CD4-positive, alpha-beta T cell treated with Interleukin-15 for 1 hour (primary cell): ENCODE measurements around the gene MBTPS1.

ENCODE experiments used
- DNase-seq: peaks from one replicate; pipeline ENCODE4 v3.0.0-alpha.2; 2020

Gene MBTPS1

DNA sequence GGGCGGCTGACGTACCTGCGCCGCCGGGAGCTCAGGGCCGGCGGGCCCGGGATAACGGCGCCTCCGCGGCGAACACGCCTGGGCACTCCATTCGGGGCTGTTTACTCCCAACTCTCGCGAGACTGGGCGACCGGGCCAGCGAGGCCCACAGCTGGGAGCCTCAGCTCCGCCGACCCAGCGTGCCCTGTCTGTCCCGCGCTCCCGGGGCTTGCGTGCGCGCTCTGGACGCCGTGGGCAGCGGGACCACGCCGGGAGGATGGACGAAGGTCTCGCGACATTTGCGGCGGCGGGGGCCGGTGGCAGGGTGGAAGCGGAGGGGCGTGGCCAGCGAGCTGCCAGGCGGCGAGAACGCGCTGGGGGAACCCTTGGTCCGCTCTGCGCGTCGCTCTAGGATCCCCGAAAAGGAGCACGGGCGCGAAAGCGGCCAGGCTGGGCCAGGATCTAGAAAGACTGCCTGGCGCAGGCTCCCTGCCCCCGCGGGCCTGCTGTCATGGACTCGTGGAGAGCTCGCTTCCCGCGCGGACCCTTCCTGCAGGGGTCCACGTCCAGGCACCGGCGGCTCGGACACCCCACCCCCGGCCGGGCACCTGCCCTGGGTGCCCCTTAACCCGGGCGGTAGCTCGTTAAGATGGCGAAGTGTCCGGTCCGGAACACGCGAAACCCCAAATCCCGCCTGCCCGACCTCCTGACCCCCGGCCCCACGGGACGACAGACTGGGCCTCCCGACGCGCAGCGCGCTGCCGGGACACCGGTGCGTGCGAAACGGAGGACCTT, at the start of gene MBTPS1:
TSS of gene MBTPS1 (minus strand) at position 223 of the 774 bp plus-strand sequence. CDS start 15,159 bp downstream, outside the sequence.
- peak; percentile 99 for DNase-seq

DNA sequence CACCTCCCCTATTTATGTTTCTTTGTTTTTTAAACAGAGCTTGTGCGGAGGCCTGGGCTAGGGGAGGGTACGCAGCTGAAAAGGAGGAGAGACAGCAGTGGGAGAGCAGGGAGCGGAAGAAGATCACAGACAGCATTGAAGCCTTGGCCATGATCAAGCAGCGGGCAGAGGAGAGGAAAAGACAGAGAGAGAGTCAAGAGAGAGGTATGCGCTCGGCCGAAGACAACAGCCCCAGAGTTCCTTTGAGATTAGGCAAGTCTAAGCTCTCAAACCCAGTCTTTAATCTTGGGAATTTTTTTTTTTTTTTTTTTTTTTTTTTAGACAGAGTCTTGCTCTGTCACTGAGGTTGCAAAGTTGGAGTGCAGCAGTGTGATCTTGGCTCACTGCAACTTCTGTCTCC, 49.0 kb upstream of the MBTPS1 start:
- DNase-seq = no peak

DNA sequence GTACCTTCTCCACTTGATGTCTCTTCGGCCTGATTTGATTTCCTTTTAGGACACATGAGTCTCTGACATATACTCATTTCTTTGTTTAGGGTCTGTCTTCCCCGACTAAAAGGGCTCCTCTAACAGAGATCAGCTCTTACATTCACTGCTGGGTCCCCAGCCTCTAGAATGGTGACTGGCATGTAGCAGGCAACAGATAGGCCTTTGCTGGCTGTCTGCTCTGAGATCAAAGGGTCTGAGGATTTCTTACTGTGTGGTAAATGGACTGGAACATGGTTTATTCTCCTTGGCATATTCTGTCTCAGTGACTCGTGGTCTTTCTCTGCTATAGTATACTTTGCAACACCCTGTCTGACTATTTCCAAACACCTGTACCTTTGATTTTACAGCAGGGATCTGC, 45.1 kb upstream of the MBTPS1 start:
- no peak for DNase-seq

DNA sequence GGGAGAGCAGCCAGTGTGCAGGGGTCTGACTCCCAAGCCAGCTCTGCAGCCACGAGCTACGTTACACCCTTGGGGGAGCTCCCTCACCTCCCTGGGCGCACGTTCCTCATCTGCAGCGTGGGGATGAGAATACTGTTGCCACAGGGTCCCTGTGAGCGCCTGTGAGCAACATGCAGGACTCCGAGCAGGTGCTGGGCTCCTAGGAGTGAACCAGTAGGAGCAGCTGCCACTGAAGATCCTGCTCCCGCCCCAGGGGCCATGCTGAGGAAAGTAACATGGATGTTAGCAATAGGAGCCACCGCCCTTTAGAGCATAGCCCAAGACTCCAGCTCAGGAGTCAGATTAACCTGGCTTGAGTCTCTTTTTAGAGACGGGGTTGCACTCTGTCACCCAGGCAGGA, 44.3 kb upstream of the MBTPS1 start:
- DNase-seq = no peak

DNA sequence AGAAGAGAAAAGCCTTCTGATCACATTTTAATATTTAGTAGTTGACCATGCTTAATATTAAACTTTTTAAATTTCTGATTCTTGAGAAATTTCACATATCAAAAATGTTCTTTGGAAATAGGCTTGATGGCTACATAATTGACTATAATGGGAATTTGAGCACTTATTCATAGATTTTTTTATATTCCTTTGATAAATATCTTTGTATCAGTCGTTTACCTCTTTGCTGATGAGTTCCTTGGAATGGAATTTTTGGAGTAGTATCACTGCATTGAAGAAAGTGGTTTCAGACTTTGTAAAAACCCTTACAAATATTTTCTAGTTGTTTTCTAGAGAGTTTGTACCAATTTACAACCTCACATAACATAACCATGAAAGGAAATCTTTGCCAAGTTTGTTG, 43.1 kb upstream of the MBTPS1 start:
- no peak for DNase-seq

DNA sequence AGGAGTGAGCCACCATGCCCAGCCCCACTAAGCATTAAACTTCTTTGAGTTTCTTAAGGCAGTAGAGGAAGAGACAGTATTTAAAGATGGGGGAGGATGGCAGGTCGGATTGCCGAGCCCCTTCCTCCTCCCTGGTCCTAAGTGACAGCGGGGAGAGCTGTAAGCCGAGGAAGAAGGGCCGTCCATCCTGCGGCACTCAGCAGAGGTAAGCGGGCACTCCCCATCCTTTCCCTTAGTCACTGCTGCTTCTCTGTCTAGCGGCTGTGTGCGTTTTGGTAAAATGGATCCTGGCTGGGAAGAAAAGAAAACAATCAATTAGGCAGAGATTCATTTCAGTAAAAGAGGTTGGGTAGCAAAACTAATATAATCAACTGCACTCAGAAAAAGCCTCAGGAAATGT, 42.3 kb upstream of the MBTPS1 start:
- no peak for DNase-seq

DNA sequence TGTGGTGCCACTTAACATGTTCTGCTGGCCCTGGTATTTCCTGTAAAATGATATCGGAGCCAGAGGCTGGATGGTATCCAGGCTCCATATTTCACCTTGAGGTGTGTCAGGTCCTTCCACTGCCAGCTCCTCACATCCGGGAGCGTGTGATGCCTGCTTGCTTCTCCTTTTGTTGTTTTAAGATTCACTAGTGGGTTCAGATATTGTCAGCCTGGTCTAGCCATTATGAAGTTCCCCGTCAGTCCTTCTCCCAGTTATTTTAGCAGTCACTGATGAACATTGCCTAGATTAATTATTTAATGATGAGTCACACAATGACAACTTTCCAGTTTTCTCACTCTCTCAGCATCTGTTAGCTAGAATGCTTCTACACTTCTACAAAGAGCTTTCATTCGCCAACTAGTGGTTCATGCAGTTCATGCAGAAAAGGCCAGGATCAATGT, 39.6 kb upstream of the MBTPS1 start:
- DNase-seq = no peak

DNA sequence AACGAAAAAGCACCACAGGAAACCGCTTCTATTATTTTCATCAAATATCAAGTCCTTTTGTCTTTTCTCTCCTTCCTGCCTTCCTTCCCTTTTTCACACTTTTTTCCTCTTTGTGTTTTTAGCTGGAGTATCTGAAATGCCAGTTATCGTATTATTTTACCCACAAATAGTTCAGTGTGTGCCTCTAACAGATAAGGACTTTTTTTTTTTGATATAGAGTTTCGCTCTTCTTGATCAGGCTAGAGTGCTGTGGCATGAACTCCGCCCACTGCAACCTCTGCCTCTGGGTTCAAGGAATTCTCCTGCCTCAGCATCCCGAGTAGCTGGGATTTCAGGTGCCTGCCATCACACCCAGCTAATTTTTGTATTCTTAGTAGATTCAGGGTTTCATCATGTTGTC, 39.0 kb upstream of the MBTPS1 start:
- DNase-seq = no peak

DNA sequence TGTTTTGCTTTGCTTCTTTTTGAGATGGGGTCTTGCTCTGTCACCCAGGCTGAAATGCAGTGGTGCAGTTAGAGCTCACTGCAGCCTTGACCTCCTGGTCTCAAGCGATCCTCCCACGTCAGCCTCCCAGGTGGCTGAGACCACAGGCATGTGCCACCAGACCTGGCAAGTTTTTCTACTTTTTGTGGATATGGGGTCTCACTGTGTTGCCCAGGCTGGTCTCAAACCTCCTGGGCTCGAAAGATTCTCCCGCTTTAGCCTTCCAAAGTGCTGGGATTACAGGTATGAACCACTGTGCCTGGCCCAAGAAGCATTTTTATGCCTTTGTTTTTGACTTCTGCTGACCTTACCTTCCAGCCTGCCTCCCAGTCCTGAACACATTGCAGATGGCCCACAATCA, 38.5 kb upstream of the MBTPS1 start:
- no peak for DNase-seq

DNA sequence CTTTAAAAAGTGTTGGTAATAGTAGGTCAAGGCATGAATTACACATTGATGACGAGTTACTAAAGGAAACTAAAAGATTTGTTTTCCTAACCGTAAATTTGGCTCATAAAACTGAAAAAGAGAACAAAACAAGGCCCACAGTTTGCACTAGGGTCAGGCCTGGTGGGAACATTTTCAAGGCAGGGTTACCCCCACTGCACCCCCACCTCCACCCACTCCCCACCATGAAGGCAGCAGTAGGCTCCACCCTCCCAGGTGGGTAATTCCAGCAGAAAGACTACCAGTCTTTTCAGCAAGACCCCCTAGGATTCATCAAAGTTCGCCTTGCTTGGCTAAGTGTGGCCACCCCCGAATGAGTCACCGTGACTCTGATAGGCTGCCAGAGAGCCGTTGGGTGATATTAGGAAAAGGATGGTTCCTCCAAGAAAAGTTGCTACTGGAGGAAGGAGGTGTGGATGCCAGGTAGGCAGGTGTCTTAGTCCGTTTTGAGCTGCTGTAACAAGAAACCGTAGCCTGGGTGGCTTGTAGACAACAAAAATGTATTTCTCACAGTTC, 37.0 kb upstream of the MBTPS1 start:
- DNase-seq = no peak

DNA sequence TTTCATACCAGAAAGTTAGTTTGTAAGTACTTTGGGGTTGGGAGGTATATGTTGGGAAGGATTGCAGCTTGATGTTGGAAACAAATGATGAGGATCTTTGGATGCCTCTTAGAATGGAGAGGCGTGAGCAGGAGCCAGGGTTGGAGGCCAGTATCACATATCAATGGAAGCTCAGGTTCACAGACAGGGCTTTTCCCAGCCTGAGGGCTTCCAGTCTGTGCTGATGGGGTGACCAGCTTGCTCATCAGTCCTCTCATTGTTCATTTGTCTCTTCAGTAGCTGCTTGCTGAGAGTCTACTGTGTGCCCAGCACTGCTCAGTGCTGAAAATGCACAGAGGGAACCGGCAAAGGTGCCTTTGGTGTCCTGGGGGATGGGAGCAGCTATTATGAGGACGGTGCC, 34.2 kb upstream of the MBTPS1 start:
- no peak for DNase-seq

DNA sequence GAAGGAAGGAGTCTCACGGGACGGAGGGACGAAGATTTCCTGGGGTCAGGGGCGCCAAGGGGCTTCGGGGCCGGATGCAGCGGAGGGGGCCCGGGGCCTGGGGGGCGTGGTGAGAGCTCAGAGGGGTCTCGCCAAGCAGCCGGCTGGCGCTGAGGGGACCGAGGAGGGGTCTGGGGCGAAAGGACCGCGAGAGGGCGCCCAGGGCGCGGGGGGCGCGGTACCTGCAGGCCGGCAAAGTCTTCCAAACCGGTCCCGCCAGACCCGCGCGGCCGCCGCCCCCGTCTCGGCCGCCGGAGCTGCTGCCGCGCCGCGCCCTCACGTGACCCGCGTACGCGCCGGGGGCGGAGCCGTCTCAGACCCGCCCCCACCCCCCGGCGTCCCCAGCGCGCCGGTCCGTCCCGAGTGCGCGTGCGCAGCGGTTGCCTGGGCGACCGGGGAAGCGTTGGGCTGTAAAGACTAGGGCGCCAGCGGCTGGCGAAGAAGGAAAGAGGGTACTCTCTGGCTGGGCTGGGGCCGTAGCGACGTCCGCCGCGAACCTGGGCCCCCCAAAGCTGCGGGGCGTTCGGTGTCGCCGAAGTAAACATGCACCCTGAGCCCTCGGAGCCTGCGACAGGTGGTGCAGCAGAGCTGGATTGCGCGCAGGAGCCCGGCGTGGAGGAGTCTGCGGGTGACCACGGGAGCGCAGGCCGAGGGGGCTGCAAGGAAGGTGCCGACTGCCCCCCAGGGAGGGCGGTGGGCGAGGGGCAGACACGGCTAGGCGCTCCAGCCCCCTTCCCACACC, 28.3 kb upstream of the MBTPS1 start, which contains the start of the genes DNAAF1 and HSDL1:
TSS of gene DNAAF1 (plus strand) at position 450 of the 781 bp plus-strand sequence. CDS start at position 583, 133 bp downstream.
TSS of gene HSDL1 (minus strand) at position 319 of the 781 bp plus-strand sequence. CDS start 13,856 bp downstream, outside the sequence.
- peak; percentile 91 for DNase-seq

DNA sequence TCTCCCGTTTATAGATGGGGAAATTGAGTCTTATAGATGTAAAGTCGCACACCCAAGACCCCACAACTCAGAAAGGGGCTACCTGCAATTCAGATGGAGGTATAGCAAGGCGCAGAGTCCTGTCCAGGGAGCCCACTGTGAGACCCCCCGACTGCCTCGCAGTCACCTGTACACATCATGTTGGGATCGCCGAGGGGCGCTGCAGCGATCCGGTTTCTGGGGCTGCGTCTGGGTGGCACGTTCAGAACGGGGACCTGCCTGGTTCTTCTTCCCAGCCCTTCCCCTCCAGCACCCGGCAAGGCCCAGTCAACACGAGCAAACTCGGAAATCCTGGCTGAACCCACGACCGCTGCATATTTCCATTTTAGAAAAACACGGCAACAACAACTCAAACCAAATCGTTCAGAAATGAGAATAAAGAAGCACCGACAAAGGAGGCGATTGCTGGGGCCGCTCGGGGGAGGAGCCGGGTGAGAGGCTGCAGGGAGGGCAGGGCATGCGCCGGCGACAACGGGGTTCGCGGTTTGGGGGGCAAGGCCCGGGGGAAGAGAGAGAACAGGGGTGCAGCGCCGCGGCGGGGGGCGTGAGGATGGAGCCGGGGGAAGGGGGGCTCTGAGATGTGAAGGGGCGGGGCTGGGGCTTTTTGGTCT, 27.6 kb upstream of the MBTPS1 start:
- DNase-seq = peak; percentile 42

DNA sequence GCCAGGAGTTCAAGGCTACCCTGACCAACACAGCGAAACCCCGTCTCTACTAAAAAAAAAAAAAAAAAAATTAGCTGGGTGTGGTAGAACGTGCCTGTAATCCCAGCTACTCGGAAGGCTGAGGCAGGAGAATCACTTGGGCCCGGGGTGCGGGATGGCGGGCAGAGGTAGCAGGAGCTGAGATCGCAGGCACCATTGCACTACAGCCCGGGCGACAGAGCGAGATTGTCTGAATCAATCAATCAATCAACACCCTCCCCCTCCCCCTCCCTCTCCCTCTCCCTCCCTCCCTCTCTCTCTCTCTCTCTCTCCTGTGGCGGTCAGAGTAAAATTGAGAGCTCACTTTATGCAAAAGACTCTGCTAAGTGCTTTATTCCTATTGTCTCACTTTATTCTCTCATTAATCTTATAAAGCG, 27.1 kb upstream of the MBTPS1 start:
- DNase-seq = no peak

DNA sequence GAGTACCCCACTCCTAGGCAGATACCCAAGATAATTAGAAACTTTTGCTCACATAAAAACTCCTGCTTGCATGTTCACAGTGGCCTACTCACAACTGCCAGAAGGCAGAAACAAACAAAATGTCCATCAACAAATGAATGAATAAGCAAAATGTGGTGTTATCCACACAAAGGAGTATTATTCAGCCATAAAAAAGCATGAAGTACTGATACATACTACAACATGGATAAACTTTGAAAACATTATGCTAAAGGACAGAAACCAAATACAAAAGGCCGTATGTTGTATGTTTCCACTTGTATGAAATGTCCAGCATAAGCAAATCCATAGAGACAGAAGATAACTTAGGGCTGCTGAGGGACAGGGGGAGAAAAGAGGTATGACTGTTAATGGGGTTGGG, 26.3 kb upstream of the MBTPS1 start:
- DNase-seq = no peak

DNA sequence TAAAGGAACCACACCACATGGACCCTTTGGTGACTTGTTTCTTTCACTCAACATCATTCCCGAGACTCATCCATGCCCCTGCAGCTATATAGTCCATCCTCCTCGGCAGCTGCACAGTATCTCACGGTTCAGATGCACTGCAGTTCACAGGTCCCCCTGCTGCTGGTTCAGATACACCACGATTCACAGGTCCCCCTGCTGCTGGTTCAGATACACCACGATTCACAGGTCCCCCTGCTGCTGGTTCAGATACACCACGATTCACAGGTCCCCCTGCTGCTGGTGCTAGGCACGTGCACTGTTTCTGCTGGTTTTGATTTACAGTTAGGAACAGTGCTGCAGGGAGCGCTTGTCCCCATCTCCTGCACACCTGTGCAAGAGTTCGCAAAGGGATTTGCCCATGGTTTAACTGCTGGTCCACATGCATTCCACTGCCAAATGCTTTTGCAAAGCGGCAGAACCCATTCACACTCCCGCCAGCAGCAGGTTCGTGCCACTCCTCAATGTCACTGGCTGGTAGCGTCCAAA, 24.5 kb upstream of the MBTPS1 start:
- DNase-seq = no peak

DNA sequence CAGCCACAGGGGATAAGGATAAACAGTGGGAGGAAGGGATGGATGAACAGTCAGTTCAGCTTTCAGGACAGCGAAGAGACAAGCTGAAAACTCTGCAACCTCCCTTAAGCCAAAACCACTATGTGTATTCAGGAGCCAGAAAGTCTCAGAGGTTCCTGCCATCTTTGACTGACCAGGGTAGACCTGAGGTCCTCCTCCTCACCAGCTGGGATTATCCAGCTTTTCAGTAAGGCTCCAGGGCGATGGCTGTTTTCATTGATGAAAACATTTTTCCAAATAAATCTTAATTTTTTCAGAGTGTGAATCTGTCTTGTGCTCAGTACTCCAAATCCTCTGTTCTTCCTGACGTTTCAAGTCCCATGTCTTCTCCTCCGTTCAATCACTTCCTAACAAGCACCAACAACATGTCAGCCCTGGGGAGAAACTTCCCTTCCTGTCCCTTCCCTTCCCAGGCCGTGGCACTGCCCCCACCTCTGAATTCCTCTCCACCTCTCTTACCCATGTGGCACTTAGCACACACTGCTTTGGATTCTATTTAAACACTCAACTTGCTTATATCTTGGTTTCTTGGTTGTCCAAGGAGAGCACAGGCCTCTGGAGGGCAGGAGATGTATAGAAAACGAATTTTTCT, 23.0 kb upstream of the MBTPS1 start:
- DNase-seq = no peak

DNA sequence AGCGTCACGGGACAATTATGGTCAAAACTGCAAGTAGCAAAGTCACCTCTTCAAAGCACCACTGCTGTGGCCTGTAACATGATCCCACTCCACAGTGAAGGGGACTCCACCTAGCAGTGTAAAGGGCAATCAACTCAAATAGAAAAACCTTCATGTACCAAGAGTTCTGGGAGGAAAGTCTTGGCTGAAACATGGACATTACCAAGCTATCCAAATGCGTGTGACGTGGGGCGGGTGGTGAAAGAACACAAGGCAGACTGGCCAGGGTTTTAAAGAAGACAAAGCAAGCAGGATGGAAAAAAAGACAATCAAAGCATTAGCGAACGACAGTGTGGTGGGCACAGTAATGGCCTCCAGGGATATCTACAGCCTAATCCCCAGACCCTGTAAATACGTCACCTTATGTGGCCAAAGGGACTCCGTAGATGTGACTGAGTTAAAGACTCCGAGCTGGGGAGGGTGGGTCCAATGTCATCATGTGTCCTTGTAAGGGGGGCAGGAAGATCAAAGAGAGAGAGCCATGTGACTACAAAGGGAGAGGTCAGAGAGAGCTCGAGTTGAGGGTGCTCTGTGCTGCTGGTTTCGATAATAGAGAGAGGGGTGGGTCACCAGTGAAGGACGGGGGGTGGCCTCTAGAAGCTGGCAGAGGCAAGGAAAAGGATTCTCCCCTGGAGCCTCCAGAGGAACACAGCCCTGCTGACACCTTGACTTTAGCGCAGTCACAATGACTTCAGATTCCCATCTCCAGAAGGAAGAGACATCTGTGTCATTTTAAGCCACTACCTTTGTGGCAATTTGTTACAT, 22.3 kb upstream of the MBTPS1 start:
- no peak for DNase-seq

DNA sequence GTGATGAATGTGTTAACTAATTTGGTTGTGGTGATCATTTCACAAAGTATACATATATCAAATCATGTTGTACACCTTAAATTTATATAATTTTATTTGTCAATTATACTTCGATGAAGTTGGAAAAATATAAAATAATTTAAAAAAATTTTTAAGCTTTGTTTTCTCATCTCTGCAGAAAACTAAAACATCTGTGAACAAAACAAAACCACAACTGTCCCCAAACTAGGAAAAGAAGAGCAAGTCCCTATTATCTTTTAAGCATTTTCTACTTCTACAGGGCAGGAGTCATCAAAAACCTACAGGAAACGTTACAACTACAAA, 21.7 kb upstream of the MBTPS1 start:
- no peak for DNase-seq

DNA sequence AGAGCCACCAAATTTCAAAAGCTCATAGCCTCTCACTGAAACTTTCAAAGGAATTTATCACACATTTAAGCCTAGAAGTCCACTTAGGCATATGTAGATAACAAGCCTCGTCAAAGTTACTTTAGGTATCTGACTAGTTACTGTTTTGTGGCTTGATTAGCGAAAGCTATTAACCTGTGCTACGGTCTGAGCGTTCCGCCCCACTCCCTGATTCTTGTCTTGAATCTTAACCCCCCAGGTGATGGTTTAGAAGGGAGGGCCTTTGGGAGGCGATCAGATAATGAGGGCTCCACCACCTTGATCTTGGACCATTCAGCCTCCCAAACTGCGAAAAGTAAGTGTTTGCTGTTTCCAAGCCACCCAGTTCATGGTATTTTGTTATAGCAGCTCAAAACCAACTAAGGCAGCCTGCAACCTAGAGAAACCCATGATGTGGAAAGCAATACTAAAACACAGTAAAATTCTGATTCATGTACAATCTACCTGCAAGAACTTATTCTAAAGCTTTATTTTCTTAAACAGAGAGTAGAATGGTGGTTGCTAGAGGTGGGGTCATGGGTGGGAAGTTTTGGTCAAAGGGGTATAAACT, 21.1 kb upstream of the MBTPS1 start:
- DNase-seq = no peak

DNA sequence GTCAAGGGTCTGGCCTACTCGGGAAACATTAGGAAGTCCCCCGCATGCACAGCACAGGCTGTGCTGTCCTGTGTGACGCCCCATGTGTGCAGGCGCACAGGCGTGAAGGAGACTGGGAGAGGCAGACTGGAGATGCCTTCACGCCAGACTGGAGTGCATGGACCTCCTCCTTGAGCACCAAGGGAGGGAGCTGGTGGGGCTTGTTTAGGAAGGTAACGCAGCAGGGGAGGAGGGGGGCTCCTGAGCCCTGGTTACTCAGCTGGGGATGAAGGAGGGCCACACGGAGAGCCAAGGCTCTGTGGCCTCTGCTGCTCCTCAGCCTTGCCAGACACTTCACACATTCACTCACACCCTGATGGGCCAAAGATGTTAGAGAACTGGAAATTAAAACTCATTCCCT, 20.5 kb upstream of the MBTPS1 start:
- no peak for DNase-seq
